ENCODE results near the gene ELANE.
A peak's percentile ranks its signal among the peaks of the same experiment; 100 is the strongest.
"Not testable (repeated sequence)": the region's sequence is repeated elsewhere in the genome, so short reads cannot be mapped to it uniquely, and the experiment has no call there.

Gene ELANE

DNA sequence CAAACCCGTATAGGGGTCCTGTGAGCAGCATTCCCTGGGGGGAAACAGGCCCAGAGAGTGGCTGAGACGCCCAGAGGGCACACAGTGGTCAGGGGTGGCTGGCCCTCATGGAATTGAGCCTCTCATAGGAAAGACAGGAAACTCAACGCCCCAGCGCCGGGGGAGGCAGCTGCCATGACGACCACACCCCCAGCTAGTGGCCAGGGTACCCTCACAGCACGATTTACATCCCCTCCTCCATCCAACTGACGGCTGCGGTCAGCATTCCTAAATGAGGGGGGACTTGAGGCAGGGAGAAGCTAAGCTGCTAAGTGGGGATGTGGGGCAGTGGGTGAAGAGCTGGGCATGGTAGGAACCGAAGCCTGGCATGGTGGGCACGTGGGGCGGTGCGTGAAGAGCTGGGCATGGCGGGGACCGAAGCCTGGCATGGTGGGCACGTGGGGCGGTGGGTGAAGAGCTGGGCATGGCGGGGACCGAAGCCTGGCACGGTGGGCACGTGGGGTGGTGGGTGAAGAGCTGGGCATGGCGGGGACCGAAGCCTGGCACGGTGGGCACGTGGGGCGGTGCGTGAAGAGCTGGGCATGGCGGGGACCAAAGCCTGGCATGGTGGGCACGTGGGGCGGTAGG, 30.9 kb downstream of the ELANE start:
- no peak for DNase-seq

DNA sequence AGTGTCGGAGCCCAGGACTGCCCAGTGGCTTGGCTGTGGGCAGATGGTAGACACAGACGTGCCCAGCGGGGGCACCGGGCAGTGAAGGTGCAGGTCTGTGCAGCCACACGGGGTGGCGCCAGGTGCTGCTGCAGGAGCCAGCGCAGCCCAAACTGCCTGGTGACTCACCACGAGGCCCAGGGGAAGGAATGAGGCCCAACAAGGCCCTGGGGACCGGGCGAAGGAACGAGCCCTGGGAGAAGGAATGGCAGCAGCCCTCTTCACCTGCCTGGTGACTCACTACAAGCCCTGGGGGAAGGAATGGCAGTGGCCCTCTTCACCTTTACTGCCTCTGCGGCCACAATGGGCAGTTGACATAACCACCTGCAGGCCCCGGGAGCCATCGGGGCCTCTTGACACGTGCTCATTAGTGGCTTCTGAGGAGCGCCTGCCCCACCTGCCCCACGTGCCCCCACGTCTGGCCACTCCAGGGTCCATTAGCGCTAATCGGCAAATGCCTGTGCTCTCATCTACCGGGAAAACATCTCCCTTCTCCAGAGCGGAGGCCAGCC, 31.6 kb downstream of the ELANE start:
- no peak for DNase-seq

DNA sequence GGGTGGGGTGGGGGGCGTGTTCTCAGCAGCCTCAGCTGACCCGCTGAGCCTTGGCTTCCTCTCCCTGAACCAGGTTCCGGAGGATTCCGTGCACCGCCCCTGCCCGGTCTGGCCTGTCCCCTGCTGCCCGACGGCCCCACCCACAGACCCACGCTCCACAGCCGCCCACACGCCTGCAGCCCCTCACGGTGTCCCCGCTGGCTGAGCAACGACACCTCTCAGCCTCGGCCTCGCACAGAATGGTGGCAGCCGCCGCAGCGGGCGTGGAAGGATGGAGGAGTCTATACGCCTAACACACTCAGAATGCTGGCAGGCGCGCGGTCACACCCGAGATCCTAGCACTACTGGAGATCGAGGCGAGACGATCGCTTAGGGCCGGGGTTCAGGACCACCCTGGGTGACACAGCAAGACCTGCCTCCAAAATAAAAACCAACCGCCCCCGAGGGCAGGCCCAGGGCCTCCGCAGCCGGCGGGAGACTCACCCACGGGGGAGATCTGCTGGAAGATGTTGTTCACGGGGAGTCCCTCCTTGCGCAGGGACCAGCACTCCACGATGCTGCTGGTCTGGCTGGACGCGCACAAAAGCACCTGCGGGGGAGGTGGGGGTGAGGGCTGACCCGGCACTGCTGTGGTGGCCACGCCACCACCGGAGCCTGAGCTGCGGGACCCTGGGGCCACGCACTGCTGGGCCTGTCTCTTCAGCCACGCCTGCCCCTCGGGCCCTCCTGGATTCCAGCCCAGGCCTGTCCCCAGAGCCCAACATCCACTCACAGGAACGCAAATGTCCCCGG, 32.5 kb downstream of the ELANE start:
- DNase-seq = no peak

DNA sequence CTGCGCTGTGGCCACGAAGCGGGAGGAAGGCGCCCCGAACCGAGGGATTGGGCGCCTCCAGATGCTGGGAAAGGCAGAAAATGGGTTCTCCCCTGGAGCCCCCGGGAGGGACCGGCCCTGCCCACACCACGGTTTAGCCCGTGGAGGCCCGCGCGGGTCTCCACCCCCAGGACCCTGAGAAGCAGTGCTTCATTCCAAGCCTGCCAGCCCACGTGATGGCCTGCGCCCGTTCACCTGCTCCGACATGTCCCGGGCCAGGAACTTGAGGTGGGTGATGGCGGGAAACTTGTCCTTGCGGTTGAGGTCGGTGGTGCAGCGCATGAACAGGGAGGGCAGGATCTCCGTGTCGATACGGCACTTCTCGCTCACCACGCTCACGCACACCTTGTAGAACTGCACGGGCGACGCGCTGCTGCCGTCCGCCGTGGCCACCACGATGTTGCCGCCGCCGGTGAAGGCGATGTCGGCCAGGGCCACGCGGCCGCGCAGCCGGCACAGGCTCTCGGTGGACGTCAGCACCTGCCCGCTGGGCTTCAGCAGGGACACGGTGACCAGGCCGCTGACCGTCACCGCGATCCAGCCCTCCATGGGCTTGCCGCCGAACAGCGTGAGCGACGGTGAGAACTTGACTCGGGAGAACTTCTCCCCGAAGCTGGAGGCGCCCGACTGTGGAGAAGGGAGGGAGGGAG, 33.6 kb downstream of the ELANE start:
- no peak for DNase-seq

DNA sequence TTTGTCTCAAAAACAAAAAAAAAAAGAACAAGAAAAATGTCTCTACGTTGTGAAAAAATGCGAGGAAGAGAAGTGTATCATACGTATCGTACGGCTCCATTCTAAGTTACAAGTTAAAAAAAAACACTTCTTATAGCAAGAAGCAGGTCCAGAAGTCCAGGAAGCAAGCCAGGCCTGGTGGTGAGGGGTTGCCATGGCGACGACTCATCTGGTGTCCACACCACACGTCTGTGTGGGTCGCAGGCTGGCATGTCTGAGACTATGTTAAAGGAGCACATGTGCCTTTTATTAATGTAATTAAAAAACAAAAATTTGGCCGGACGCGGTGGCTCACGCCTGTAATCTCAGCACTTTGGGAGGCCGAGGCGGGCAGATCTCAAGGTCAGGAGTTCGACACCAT, 35.0 kb downstream of the ELANE start:
- no peak for DNase-seq

DNA sequence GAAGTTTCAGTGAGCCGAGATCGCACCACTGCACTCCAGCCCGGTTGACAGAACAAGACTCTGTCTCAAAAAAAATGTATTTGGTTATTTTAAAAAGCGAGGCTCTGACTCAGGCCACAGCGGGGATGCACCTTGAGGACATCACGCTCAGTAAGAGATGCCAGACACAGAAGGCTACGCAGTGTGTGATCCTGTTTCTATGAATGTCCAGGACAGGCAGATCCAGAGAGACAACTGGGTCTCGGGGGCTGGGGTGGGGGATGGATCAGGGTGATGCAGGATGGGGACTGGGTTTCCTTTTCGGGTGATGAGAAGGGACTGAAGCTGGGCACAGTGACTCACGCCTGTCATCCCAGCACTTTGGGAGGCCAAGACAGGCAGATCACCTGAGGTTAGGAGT, 35.5 kb downstream of the ELANE start:
- DNase-seq = no peak

DNA sequence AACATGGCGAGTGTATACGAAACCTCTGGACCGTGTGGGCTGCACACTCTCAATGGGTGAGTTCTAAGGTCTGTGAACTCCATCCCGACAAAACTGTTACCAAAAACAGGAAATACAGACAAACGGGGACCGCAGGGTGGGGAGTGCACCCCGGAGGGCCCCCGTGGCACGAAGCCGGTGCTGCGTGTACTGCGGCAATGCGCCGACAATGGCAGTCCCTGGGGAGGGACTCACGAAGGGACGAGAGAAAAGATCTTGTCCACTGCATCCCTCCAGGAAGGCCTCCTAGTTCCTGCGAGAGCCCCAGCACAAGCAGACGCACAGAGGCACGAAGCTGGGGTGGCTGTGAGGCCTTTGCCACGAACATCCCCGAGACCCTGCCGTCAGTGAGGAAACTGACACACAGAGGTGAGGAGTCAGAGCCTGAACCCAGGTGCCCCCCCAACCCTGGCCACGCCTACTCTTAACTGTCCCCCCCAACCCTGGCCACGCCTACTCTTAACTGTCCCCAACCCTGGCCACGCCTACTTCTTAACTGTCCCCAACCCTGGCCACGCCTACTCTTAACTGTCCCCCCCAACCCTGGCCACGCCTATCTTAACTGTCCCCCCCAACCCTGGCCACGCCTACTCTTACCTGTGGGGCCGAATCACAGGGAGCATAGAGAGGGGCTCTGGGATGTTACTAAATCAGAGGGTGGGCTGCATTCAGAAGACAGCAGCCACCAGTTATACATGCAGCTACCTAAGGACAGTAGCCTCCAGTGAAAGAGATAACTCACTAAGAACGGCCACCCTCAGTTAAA, 36.7 kb downstream of the ELANE start:
- DNase-seq = no peak

DNA sequence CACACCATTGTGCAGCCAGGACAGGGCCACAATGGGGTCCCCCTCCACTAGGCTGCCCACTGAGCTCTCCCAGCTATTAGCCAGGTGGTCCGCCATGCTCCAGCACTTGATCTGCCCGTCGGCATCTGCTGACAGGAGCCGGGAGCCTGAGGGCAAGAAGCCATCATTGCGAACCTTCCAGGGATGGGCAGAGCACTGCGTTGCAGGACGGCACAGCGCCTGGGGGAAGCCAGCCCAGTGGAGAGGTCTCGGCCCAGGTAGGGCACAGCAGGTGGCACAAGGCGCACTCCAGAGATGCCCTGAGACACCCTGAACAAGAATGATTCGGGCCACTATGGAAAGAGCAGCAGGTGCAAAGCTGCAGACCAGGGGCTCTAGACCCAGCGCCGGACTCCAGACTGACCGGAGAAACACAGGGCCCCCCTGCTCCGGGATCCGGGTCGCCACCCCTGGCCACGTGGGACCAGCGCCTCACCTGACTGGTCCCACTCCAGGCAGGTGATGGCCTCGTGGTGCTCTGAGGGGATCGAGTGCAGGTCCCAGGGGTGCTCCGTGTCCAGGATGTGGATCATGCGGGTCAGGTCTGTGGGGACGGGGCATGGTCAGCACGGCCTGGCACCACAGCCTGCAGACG, 37.7 kb downstream of the ELANE start:
- no peak for DNase-seq

DNA sequence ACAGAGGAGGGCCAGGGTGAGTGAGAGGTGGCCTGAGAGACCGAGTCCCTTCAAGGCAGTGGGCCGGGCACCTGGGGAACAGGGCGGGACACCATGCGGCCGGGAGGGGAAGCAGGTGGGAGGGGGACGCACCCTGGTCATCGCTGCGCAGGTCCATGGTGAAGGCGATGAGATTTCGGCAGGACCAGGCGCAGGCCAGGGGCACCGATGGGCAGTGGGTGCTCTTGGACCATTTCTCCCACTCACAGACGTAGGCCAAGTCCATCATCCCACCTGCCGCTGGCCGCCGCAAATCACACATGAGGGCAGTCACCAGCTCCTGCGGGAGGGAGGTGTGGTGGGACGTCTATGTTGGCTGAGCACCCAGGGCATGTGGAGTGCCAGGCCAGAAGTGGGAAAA, 38.7 kb downstream of the ELANE start:
- no peak for DNase-seq

DNA sequence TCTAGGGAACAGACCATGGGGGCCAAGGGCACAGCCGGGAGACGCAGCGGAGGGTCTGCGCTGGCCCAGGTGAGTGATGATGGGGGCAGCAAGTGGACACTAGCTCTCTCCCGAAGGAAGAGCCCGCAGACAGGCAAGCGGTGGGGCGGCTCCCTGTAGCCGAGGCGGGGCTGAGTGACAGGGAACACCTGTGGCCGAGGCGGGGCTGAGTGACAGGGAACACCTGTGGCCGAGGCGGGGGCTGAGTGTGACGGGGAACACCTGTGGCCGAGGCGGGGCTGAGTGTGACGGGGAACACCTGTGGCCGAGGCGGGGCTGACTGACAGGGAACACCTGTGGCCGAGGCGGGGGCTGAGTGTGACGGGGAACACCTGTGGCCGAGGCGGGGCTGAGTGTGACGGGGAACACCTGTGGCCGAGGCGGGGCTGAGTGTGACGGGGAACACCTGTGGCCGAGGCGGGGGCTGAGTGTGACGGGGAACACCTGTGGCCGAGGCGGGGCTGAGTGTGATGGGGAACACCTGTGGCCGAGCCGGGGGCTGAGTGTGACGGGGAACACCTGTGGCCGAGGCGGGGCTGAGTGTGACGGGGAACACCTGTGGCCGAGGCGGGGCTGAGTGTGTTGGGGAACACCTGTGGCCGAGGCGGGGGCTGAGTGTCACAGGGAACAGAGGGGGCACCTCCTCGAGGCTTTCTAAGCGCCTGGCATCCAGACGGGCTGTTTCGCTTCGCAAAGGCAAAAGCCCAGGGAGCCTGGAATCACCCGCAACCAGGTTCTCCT, 39.5 kb downstream of the ELANE start:
- not testable (repeated sequence) for DNase-seq

DNA sequence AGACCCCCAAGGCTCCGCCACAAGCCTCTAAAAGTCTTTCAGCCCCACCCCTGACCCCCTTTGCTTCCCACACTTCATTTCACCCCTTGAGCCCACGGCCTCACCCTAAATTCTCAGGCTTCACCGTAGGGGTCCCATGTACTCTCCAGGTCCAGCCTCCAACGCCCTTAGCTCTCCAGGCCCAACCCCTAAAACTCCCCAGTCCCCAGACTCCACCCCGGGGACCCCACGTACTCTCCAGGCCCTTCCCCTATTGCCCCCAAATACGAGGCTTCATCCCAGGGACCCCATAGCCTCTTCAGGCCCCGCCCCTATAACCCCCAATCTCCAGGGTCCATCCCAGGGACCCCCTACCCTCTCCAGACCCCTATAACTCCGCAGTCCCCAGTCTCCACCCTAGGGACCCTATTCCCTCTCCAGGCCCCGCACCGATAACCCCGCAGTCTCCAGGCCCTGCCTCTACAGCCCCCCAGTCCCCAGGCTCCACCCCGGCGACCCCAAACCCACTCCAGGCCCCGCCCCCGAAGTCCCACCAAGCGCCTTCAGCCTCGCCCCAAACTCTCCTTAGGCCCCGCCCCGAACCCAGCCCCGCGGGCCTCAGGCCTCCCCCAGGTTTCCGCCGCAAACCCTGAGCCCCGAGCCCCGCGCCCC, 40.3 kb downstream of the ELANE start:
- DNase-seq = no peak

DNA sequence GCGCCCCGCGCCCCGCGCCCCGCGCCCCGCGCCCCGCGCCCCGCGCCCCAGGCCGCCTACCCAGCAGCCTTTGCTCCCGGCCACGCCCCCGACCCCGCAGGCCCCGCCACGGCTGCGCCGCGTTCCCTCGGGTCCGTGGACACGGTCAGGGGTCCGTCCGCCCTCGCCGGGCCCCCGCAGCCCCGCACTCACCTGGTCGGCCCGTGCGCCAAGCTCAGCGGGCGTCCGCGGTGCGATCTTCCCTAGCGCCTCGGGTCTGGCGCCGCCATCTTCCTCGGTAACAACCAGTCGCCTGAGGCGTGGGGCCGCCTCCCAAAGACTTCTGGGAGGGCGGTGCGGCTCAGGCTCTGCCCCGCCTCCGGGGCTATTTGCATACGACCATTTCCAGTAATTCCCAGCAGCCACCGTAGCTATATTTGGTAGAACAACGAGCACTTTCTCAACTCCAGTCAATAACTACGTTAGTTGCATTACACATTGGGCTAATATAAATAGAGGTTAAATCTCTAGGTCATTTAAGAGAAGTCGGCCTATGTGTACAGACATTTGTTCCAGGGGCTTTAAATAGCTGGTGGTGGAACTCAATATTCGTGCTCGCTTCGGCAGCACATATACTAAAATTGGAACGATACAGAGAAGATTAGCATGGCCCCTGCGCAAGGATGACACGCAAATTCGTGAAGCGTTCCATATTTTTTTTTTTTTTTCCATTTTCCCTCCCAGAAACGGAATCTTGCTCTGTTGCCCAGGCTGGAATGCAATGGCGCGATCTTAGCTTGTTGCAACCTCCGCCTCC, 41.0 kb downstream of the ELANE start, which contains the start of the genes MED16 and RNU6-9:
Gene MED16, minus strand, starts transcription at position 294 of the 796 bp plus-strand sequence. CDS start 2,056 bp downstream, outside the sequence.
Gene RNU6-9, plus strand, starts transcription at position 591 of the 796 bp plus-strand sequence.
- DNase-seq = peak; percentile 34

DNA sequence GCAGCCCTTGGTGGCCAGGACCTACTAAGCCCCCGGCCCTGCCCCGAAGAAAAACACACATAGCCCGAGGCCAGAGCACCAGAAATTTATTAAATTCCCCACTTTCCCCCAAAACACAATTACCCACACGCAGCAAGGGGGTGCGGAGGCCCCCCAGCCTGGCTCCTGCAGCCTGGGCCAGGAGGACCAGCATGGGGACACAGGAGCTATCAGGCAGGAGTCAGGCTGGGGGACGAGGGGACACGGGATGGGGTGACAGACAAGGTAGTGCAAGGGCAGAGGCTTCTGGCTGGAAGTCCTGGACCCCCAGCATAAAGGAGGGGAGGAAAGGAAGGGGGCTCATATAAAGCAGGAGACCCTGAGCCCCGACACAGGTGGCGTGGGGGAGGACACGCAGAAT, 44.3 kb downstream of the ELANE start:
- no peak for DNase-seq

DNA sequence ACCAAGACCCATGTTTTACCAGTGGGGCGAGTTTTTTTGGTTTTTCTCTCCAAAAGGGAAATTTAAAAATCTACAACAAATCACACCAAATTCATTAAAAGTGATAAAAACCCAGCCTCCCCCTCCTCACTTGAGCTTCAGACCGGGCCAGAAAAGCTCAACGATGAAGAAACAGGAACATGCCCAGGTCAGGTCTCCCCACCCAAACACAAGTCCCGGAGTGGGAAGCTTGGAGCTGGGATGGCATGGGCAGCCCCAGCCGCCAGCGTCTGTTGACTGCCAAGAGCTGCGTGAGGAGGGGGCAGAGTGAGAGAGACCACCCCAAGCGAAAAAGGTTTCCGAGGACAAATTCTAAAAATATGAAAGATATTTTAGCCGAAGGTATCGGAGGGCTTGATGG, 44.9 kb downstream of the ELANE start:
- no peak for DNase-seq

DNA sequence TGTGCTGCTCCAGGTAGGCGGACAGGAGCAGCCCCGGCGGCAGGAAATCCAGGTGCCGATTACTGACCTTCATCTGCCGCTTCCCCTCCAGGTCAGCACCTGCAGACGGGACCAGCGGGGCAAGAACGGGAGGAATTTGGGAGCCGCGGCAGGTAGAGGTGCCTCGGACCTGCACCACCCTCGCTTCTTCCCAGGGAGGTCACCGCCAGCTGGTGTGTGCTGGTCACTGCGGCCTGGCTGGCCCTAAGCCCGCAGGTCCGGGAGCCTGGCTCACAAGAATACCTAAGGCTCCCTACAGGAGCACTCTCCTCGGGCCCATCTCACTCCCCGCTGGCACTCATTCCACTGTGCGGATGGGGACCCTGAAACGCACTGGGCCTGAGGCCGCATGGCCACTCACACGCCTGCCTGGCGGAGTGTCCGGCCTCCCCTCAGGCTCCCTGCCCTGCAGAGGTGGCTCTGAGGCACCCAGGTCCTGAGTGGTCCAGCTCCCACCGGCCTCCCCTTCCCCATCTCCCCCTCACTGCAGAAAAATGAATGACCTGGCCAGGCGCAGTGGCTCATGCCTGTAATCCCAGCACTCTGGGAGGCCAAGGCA, 45.4 kb downstream of the ELANE start:
- no peak for DNase-seq

DNA sequence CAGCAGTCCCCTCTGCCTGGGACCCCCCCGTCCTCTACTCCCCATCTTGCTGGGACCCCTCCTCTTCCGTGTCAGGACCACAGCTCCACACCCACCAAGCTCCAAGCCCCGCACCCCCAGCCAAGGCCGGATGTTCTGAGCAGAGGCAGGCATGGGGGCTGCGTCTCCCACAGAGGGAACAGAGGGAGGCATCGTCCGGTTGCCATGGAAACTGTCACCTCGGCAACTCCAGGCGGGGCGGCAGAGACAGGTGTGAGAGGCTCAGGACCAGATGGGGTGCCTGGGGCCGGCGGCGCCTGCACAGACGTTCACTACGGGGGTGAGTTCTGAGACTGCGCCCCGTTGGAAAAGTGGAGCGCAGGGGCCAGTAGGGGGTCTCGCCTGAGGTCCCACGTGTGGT, 46.6 kb downstream of the ELANE start:
- no peak for DNase-seq

DNA sequence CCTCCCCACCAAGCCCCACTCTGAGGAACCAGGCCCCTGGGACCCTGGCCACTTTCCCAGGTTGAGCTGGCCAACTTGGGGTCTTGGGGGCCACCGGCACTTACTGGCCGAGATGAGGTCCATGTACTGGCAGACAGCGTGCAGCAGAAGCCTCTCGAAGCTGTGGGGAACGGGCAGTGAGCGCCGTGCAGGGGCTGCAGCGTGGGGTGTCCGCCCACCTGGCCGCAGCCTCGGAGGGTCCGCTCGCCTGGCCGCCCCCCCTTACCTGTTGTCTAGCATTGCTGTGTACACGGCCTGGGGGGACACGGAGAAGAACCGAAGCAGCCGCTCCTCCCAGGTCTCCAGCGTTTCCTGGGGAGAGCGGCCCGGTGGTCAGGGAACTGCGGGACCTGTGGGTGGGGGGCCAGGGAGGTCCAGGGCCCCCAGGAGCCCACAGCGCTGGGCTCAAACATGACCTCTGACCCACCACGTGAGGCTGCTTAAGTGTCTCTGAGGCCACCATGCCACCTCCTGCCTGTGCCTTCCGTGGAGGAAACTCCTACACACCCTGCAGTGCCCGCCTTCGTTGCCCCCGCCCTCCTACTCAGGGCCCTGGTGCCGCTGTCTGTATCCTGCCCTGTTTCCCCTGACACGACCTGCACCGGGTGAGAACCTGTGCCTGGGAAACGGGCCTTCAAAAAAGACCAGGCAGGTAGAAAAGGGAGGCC, 47.4 kb downstream of the ELANE start:
- DNase-seq = no peak

DNA sequence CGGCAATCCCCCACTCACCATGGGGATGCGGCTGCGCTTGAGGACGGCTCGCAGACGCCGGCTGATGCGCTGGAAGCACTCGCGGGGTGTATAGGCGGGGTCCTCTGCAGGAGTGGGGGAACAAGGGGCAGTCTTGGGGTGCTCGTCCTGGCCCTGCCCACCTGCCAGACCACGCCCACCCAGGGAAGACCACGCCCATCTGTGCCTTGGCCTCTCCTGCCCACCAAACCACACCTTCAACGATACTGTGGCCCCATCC, 47.9 kb downstream of the ELANE start:
- DNase-seq = no peak
